D341Med (cell line): ENCODE data around the gene KLF3.
"Not testable (repeated sequence)": the region's sequence is repeated elsewhere in the genome, so short reads cannot be mapped to it uniquely, and the experiment has no call there.

Source experiments
- DNase-seq: peaks from one replicate; pipeline ENCODE4 v3.0.0; 2012; ENCODE audit warnings: low spot score

KLF3 gene

DNA sequence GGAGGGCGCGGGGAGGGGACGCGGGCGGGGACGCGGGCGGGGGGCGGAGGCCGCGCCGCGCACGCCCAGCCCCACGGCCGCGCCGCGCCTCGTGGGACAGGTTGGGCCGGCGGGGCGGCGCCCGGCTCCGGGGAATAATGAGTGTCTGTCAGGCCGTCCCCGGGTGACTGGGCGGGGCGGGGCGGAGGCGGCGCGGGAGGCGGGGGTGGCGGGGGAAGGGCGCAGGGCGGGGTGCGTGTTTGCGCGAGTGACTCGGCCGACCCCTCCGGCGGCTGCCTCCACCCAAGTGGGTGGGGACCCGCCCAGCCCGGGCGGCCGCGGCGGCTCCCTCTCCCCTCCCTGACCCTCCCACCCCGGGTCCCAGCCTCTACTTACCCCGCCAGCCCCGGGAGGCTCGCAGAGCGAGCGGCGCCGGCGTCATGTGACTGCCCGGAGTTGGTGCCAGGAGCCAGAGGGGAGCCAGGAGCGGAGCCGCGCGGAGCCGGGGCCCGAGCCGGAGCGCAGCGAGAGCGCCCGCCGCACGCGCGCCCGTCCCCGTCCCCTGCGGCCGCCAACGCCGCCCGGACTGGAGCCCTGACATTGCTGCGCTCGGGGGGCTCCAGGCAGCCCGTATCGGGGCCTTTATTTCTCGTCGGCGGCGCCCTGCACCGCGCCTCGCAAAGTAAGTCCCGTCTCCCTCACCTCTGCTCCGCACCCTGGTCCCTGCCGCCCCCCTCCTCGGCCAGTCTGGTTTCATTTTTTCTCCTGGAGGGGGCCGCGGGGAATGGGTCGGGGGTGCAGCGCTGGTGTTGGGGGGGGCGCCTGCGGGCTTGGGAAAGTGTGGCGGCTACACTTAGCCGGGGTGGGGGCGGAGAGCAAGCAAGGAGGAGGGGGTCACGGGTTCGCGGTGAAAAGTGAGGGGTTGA, at the start of gene KLF3:
TSS of gene KLF3 (plus strand) at position 399 of the 905 bp plus-strand sequence. CDS start 16,427 bp downstream, outside the sequence.
- no peak for DNase-seq

DNA sequence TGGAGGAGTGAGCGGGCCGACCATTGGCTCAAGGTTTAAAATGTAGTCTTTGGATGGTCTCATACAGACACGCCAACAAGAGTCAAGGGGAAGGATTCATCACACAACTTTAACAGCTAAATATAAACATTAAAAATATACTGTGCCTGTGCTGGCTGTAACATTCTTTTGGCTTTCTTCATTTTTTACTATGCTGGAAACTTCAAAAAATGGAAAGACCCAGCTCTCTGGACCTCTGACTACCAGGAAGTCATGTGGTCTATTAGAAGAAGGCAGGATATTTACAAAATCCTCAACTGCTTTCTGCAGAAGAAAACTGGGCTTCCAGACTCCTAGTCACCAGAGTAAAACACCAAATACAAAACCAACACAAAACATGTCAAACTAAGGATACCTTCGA, 49.8 kb upstream of the KLF3 start:
- no peak for DNase-seq

DNA sequence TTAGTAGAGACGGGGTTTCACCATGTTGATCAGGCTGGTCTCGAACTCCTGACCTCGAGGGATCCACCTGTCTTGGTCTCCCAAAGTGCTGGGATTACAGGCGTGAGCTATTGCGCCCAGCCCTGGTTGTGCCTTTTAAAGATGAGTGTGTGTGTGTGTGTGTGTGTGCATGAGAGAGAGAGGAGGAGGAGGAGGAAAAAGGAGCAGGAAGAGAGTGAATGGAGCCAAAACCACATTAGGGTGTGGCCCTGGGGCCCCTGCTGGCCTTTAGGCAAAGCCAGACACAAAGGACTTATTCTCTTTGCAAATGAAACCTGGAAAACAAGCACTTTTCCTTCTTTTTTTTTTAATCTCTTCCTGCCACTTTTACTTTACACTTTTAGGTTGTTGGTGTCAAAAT, 48.2 kb upstream of the KLF3 start:
- DNase-seq, result no peak

DNA sequence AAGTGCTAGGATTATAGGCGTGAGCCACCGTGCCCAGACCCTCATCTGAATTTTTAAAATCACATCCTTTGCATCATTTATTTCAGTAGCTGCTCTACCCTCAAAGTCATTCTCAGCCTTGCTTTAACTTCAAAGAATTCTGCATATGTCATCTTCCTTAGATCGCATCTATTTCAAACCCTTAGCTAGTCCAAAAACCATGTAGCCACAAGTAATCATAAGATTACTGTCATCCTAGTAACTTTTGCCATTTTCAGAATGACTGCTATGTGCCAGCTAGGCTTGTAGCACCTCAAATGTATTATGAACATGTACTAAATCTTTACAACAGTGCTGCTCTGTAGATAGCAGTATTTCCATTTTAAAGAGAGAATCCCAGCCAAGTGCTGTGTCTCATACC, 45.5 kb upstream of the KLF3 start:
- DNase-seq, result no peak

DNA sequence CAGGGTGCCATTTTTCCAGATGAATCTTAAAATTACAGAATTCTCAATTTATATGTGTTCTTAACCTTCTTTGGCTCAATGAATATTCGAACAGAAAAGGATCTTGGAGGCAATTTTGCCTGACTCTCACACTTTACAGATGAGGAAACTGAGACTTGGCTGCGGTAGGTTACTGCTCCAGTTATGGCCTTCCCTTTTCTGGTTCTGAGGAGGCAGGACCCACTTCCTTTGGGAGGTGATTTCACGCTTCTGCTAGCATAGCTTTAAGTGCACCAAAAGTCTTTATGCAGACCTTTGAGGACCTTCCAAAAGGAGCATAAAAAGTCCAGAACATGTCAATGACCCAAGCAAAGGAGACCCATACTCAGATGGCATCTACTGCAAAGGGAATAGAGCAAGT, 44.7 kb upstream of the KLF3 start:
- no peak for DNase-seq

DNA sequence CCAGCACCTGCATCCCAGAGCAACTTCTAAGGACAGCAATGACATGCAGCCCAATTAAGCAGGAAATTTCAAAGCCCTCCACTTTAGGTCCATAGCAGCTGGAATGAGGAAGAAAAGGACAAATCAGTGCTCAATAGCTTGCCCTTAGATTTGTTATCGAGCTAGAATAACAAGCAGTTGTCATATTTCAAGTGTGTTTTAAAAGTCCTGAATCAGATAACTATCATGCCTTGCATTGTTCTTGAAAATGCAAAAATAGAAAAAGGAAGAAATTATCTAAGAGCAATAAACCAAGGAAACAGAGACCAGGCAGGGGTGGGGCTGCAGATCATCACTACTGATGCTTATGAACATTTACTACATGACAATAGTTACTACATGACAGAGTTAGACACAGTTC, 43.9 kb upstream of the KLF3 start:
- no peak for DNase-seq

DNA sequence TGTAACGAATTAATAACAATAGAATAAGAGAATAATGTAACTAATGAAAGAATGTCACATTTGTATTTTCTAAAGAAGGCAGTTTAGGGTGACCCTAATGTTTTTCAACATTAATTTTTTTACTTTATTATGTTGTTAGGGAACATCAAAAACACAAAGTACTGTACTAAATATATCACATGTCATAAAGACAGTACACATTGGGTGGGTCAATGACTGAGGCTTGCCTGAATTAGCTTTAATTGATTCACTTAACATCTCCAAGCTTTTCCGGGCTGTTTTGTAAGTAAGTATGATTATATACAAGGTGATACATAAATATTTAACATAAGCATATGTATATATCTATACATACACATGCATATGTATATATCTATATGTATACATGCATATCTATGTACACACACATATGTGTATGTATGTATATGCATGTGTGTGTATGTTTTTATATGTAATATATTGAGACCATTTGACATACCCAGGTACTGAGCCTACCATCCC, 43.4 kb upstream of the KLF3 start:
- DNase-seq, result no peak

DNA sequence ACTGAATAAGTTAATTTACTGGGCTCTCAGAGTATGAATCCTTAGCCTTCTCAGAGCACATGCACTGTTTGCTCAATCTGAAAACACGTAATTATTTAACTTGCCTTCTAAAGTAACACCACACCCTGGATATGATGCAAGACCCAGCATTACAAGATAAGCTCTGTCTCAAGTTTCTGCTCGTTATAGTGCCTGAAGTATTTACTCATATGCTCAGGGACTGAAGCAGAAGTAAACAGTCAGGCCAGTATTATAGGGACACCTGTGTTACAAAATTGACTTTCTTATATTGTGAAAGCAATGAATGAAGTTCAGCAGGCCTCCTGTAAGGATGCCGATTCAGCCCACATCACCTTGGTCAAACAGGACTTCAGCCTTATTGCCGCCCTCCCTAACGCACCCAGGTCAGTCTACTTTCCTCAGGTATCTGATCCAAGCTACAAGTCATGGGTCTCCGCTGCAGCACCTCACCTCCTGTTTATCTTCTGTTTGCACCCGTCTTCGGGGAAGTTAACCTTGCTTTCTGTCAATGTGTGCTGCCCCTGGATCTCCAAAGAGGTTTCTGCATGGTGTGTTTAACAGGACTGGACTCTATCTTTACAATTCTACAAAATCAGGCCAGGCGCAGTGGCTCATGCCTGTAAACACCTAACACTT, 42.8 kb upstream of the KLF3 start:
- no peak for DNase-seq

DNA sequence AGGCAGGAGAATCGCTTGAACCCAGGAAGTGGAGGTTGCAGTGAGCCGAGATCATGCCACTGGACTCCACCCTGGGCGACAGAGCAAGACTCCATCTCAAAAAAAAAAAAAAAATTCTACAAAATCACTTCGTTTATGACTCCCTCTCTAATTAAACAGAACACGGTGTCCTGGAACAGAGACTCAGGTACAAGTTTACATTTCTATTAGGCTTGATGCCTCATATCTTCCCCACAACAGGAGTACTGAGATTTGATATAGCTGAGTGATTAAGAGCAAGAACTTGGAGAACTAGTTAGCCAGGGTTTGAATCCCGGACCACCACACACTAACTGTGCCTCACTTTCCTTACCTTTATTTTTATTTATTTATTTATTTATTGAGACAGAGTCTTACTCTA, 42.2 kb upstream of the KLF3 start:
- no peak for DNase-seq

DNA sequence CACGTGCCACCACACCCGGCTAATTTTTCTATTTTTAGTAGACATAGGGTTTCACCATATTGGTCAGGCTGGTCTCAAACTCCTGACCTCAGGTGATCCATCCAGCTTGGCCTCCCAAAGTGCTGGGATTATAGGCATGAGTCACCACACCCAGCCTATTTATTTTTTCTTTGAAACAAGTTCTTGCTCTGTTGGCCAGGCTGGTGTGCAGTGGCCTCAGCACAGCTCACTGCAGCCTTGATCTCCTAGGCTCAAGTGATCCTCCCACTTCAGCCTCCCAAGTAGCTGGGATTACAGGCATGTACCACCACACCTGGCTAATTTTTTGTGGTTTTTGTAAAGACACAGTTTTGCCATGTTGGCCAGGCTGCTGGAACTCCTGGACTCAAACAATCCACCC, 41.7 kb upstream of the KLF3 start:
- not testable (repeated sequence) for DNase-seq

DNA sequence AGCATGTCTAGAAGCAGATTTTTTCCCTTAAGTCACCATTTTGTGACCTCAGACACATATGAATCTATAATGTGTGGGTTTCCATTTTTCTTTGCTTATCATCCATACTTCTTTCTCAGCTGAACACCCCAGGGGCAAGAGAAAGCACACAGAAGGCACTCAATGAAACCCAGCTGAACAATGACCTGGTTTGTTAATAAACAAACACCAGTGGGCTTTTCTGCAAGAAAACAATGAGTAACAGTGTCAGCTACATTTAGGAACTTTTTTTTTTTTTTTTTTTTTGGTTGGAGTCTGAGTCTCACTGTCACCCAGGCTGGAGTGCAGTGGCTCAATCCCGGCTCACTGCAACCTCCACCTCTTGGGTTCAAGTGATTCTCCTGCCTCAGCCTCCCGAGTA, 40.7 kb upstream of the KLF3 start:
- DNase-seq, result no peak

DNA sequence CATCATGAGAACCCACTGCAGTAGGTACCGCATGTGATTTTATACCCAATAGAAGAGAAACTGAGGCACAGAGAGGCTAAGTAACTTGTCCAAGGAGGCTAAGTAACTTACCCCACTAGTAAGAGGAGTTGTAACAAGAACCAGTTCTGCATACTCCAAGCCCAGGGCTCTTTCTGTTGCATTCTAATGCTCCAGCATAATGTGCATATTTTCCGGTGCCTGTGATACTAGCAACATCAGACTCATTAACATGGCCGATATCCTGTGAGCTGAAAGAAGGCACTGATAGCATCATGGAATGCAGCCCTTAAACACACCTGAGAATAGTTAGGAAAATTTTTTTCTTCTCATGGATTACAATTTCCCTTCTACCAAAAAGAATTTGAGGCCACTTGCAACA, 39.7 kb upstream of the KLF3 start:
- DNase-seq, result no peak

DNA sequence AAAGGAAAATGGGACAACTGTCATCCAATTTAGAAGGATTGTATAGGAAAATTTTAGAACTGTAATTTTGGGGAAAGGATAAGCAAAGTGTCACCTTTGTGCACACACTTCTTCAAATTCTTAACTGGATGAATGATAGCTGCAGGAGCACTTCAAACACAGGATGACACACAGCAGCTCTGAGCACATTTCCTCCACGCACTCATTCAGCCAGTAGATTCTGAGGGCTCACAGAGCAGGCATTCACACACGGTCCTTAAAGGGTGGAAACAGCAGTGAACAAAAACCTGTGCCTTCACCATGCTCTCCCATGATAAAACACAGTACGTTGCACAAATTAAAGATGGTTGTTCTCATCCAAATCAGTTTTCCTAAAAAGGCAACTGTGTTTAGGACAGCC, 38.5 kb upstream of the KLF3 start:
- no peak for DNase-seq

DNA sequence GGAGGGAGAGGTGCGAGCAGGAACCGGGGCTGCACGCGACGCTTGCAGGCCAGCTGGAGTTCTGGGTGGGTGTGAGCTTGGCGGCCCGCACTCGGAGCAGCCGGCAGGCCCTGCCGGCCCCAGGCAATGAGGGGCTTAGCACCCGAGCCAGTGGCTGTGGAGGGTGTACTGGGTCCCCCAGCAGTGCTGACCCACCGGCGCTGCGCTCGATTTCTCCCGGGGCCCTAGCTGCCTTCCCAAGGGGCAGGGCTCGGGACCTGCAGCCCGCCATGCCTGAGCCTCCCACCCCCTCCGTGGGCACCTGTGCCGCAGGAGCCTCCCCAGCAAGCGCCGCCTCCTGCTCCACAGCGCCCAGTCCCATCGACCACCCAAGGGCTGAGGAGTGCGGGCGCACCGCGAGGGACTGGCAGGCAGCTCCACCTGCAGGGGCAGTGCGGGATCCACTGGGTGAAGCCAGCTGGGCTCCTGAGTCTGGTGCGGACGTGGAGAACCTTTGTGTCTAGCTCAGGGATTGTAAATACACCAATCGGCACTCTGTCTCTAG, 37.0 kb upstream of the KLF3 start:
- not testable (repeated sequence) for DNase-seq

DNA sequence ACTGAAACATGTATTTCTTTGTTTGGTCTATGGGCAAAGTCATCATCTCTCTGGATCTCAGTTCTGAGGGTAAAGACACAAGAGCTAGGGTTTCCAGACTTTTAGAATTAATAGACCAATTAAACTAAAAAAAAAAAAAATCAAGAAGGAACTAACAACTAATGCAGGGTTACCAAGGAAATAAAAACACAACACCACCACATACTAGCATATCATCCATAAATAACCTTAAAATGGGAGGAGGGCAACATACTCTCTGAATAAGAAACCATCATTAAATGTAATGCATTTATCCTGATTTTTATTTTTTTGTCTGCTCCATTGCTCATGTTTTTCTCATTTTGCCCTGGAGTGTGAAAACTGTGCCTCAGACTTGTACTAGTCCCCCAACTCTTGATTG, 33.5 kb upstream of the KLF3 start:
- no peak for DNase-seq

DNA sequence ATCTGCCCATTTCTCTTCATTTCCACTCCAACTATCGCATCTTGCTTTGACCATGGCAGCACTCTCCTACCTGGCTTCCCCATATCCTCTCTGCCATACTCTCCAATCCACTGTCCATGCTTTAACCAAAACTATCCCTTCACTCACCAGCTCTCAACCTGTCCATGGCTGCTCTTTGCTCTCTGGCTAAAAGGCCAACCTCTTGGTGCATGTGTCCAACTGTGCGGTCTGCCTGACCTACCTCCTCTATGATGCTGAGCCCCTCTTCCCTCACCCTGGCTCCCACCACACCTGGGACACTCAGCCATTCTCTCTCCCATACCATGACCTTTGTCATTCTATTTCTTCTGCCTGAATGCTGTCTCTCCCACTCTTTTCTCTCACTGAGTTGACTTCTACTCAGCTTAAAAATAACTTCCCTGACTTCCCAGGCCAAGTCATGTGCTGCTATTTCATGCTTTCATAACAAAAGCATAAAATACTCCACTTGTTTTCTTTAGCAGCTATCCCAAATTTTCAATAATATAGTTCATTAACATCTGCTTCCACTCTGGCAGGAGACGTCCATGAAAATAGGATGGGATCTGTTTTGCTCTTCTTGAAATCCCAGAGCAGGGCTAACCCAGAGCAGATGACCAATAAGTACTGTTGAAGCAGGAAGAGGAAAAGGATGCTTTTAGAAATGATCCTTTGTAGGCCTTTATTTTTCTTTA, 29.8 kb upstream of the KLF3 start:
- no peak for DNase-seq

DNA sequence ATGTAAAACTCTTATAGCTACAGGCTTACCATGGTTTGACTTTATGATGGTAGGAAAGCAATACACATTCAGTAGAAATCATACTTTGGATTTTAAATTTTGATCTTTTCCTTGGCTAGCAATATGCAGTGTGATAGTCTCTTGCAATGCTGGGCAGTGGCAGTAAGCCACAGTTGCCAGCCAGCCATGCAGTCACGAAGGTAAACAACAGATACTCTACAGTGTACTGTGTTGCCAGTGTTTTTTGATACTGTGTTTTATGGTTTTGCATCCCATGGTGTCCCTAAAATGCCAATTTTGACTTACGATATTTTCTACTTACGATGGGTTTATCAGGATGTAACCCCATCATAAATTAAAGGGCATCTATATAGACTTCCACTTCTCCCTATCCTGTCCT, 24.8 kb upstream of the KLF3 start:
- DNase-seq, result no peak

DNA sequence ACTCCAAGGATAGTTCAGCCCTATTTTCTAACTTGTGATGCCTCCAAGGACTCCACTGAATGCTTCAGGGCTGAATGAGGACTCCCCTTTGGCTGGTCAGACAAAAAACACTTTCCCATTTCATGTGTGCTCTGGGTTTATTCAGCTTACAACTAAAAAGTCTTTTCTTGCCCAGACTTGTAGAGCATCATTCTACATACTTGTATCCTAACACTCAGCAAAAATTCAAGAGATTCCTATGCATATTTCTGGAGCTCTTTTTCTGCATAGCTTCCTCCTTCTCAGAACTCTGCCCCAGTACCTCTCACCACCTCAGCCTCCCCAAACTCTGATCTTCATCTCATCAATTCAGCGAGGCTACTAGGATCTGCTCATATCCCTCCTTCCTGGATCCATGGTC, 22.2 kb upstream of the KLF3 start:
- no peak for DNase-seq

DNA sequence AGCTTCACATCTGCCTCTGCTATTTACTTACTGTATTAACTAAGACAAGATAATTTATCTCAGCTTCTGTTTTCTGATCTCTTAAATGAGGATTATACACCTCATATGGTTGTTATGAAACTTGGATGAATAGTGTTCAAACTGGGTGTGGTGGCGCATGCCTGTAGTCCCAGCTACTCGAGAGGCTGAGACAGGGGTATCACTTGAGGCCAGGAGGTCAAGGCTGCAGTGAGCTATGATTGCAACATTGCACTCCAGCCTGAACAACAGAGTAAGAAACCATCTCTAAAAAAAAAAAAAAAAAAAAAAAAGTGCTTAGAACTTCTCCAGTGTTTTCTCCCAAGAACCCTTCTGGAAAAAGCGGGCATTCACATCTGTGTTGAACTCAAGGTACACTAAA, 19.8 kb upstream of the KLF3 start:
- DNase-seq, result no peak

DNA sequence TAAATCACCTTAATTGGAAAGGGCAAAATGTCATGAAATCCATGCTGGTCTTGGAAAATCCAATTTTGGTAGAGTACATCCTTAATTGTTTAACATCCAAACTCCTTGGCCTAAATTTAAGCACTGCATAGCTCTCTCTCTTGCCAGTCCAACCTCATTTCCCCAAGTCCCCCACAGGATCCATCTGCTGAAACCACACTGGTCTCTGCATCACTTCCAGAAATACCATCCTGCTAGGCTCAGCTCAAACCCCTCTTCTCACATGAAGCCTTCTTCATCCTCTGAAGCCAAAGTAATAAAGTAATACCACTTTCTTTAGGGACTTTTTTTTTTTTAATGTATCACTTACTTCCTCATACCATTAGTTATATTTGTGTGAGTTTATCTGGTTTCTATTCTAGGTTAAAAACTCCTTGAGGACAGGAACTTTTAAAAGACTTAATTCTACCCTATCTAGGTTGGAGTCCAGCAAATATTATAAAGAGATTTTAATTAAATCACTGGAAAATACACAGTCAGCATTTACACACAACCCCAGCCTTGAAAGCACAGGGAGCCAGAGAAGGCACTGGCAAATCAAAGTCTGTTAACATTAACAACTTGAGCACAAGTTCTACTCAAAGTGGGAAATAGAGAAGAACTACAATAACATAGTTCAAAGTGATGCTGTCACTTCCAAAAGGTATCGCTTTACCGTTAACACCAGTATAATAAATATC, 16.7 kb upstream of the KLF3 start:
- DNase-seq, result no peak

DNA sequence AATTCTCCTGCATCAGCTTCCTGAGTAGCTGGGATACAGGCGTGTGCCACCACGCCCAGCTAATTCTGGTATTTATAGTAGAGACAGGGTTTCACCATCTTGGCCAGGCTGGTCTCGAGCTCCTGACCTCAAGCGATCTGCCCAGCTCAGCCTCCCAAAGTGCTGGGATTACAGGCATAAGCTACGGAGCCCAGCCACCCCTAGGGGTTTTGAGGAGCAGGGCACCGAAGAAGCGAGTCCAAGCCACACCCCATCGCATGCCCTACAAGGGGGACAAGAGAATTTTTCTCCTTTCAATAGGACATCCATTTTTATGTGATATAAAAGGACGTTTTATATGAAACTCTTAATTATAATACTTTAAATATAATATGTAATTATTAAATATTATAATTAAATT, 13.9 kb upstream of the KLF3 start:
- no peak for DNase-seq

DNA sequence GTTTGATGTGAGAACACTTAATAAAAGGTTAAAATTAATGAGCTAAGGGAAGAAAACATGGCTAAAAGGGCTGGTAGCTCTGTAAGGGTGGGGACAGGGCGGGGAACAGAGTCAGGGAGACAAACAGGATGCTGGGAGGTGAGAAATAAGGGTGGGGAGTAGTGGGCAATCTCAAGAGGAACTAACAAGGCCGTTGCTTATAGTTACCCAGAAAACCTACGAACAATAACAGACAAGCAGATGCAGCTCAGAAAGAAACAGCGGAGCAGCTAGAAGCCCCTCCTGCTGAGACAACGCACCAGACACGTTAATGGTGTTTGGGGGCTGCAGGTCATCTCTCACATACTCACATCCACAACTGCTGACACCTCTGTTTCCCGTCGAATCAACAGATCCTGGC, 9.7 kb upstream of the KLF3 start:
- DNase-seq, result no peak
